Measurements from ENCODE around the gene PRR11.

PRR11 gene

GRCh38 chr17:59124665-59125064 lies 30.9 kb upstream of the PRR11 start:
- H3K36me3 ChIP-seq (ENCODE audit: low read length) = peaks cover 16% of the 10 kb centered on the region; the same call in 1 of the 2 replicates
- 0 out of 2 replicates have a peak, but pooled peaks cover 4% of the 10 kb centered on the region for H3F3A ChIP-seq (ENCODE audit: insufficient read depth)
- H3K9me3 ChIP-seq (ENCODE audit: insufficient read depth, low read length) = no peaks in the 10 kb centered on the region
- no peak for TF ChIP-seq EZH2phosphoT487 (conservative IDR thresholded peaks at IDR 0.05; ENCODE audit: low read length)
- TF ChIP-seq, protein P1, sequence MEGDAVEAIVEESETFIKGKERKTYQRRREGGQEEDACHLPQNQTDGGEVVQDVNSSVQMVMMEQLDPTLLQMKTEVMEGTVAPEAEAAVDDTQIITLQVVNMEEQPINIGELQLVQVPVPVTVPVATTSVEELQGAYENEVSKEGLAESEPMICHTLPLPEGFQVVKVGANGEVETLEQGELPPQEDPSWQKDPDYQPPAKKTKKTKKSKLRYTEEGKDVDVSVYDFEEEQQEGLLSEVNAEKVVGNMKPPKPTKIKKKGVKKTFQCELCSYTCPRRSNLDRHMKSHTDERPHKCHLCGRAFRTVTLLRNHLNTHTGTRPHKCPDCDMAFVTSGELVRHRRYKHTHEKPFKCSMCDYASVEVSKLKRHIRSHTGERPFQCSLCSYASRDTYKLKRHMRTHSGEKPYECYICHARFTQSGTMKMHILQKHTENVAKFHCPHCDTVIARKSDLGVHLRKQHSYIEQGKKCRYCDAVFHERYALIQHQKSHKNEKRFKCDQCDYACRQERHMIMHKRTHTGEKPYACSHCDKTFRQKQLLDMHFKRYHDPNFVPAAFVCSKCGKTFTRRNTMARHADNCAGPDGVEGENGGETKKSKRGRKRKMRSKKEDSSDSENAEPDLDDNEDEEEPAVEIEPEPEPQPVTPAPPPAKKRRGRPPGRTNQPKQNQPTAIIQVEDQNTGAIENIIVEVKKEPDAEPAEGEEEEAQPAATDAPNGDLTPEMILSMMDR (IDR thresholded peaks at IDR 0.05; ENCODE audit: insufficient read depth, low read length, poor library complexity, severe bottlenecking) = no peak
- H3K9ac ChIP-seq (ENCODE audit: low read length) = no peak overlapping the region
- peaks cover 4% of the 10 kb centered on the region; the same call in 1 of the 2 replicates for H4K20me1 ChIP-seq (ENCODE audit: low read depth, low read length)
- no peaks in the 10 kb centered on the region for H3K9me2 ChIP-seq (replicated peaks; ENCODE audit: insufficient read depth, low read length)
- no peak overlapping the region for H3K27ac ChIP-seq (ENCODE audit: low read depth, low read length)
- H3K79me2 ChIP-seq (ENCODE audit: insufficient read depth, low read length) = peaks cover 48% of the 10 kb centered on the region
- H3K4me2 ChIP-seq (ENCODE audit: low read depth, low read length, poor library complexity, severe bottlenecking) = no peak overlapping the region
- no peak overlapping the region for H2AFZ ChIP-seq (ENCODE audit: low read depth, low read length, severe bottlenecking)
- H3K27me3 ChIP-seq (ENCODE audit: low read length) = no peaks in the 10 kb centered on the region
- H3K4me3 ChIP-seq (ENCODE audit: insufficient read depth, low read length, poor library complexity, severe bottlenecking) = no peak overlapping the region

- Histone ChIP-seq H3K36me3 (ENCODE audit: low read length) (peaks cover 19% of the 10 kb centered on the region; the same call in 1 of the 2 replicates), H3K79me2 (ENCODE audit: insufficient read depth, low read length) (peaks cover 55% of the 10 kb centered on the region)
These were observed 28.6 kb upstream of the PRR11 start for GRCh38 chr17:59126809-59127417.

DNA sequence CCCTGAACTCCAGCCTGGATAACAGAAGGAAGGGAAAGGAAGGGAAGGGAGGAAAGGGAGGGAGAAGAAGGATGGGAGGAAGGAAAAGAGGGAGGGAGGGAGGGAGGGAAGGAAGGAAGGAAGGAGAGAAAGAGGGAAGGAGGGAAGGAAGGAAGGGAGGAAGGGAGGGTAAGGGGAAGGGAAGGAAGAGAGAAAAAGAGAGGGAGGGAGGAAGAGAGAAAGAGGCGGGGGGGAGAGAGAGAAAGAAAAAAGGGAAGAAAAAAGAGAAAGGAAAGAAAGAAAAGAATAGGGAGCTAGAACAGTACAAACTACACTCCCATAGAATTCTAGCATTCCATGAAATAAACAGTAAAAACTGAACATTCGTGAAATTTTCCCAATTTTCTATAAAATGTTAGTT lies 25.7 kb upstream of the PRR11 start:
- H3K9ac ChIP-seq (ENCODE audit: low read length) = no peak overlapping the region
- no peak overlapping the region for H3K4me2 ChIP-seq (ENCODE audit: low read depth, low read length, poor library complexity, severe bottlenecking)
- no peak overlapping the region for H3K4me3 ChIP-seq (ENCODE audit: insufficient read depth, low read length, poor library complexity, severe bottlenecking)
- no peaks in the 10 kb centered on the region for H3K9me2 ChIP-seq (replicated peaks; ENCODE audit: insufficient read depth, low read length)
- H3F3A ChIP-seq (ENCODE audit: insufficient read depth) = peaks cover 19% of the 10 kb centered on the region; the same call in 1 of the 2 replicates
- peaks cover 16% of the 10 kb centered on the region; the same call in 1 of the 2 replicates for H3K36me3 ChIP-seq (ENCODE audit: low read length)
- H3K79me2 ChIP-seq (ENCODE audit: insufficient read depth, low read length) = peaks cover 69% of the 10 kb centered on the region
- no peak overlapping the region for H3K27ac ChIP-seq (ENCODE audit: low read depth, low read length)
- TF ChIP-seq, protein P1 (IDR thresholded peaks at IDR 0.05; ENCODE audit: insufficient read depth, low read length, poor library complexity, severe bottlenecking) = no peak
- no peak for TF ChIP-seq EZH2phosphoT487 (conservative IDR thresholded peaks at IDR 0.05; ENCODE audit: low read length)
- no peaks in the 10 kb centered on the region for H3K9me3 ChIP-seq (ENCODE audit: insufficient read depth, low read length)
- H4K20me1 ChIP-seq (ENCODE audit: low read depth, low read length) = peaks cover 4% of the 10 kb centered on the region; the same call in 1 of the 2 replicates
- H2AFZ ChIP-seq (ENCODE audit: low read depth, low read length, severe bottlenecking) = no peak overlapping the region
- H3K27me3 ChIP-seq (ENCODE audit: low read length) = no peaks in the 10 kb centered on the region

More at GRCh38 chr17:59126809-59127417, 28.6 kb upstream of the PRR11 start:
- Histone ChIP-seq H3K27ac (ENCODE audit: low read depth, low read length) (no peak overlapping the region), H3K9ac (ENCODE audit: low read length) (no peak overlapping the region), H3K27me3 (ENCODE audit: low read length) (no peaks in the 10 kb centered on the region), H3K4me3 (ENCODE audit: insufficient read depth, low read length, poor library complexity, severe bottlenecking) (no peak overlapping the region), H4K20me1 (ENCODE audit: low read depth, low read length) (peaks cover 4% of the 10 kb centered on the region; the same call in 1 of the 2 replicates), H2AFZ (ENCODE audit: low read depth, low read length, severe bottlenecking) (no peak overlapping the region), H3K9me2 (replicated peaks; ENCODE audit: insufficient read depth, low read length) (no peaks in the 10 kb centered on the region), H3K9me3 (ENCODE audit: insufficient read depth, low read length) (no peaks in the 10 kb centered on the region), H3F3A (ENCODE audit: insufficient read depth) (peaks cover 14% of the 10 kb centered on the region; the same call in 1 of the 2 replicates), H3K4me2 (ENCODE audit: low read depth, low read length, poor library complexity, severe bottlenecking) (no peak overlapping the region)
- TF ChIP-seq, protein P1 (IDR thresholded peaks at IDR 0.05; ENCODE audit: insufficient read depth, low read length, poor library complexity, severe bottlenecking) = no peak
- no peak for TF ChIP-seq EZH2phosphoT487 (conservative IDR thresholded peaks at IDR 0.05; ENCODE audit: low read length)
